Ovary (tissue), 3 donors: Measurements from ENCODE around the gene ENOX1.

Source experiments
- EP300 ChIP-seq: sonication (generic); formaldehyde crosslinking; IDR thresholded peaks from one replicate; pipeline ENCODE4 v1.6.1; 2017; ENCODE audit warnings: antibody characterized with exemption
- POLR2A ChIP-seq: fragments of 450-650 bp; IDR thresholded peaks from one replicate; pipeline ENCODE4 v1.6.1; 2017; ENCODE audit warnings: antibody characterized with exemption, mild to moderate bottlenecking, moderate library complexity
- TF ChIP-seq, protein P1 (sequence below), 3 donors: fragments of 450-650 bp in 2 of 3; fragments of 200-600 bp in 1 of 3; IDR thresholded peaks; one replicate each; pipeline versions ENCODE4 v1.5.1 to v1.8.0; 2016 to 2022; ENCODE audit warnings: antibody characterized with exemption in 3 of 3, mild to moderate bottlenecking in 1 of 3
- donor health status: DM: no; HTN: no; CAD: no.

DNA sequence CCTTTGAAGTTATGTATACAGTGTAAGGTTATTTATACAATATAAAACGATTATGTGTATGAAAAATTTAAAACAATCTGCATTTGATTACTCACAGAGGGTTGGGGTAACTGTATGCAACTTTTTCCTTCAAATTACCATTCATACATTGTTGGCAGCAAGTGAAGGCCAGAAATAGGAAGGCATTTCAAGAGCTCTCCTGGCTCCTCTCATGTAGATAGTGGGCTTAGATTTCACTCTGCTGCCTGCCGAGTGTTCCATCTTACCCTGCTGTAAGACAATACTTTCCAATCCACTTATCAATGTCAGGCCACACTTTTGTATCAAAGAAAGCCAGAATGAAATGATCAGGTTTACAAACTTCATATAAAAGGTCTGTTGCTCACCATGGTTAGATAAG, 518.1 kb downstream of the ENOX1 start:
- TF ChIP-seq POLR2A (no peak), EP300 (no peak)
- TF ChIP-seq, protein P1, sequence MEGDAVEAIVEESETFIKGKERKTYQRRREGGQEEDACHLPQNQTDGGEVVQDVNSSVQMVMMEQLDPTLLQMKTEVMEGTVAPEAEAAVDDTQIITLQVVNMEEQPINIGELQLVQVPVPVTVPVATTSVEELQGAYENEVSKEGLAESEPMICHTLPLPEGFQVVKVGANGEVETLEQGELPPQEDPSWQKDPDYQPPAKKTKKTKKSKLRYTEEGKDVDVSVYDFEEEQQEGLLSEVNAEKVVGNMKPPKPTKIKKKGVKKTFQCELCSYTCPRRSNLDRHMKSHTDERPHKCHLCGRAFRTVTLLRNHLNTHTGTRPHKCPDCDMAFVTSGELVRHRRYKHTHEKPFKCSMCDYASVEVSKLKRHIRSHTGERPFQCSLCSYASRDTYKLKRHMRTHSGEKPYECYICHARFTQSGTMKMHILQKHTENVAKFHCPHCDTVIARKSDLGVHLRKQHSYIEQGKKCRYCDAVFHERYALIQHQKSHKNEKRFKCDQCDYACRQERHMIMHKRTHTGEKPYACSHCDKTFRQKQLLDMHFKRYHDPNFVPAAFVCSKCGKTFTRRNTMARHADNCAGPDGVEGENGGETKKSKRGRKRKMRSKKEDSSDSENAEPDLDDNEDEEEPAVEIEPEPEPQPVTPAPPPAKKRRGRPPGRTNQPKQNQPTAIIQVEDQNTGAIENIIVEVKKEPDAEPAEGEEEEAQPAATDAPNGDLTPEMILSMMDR (IDR thresholded peaks at IDR 0.05): no peak
